RWPE2 (cell line): ENCODE data around the gene CHRND.

Experiments used
- ATAC-seq: fragments of 200-7000 bp; cut with Tn5 transposase; 3 replicates; pipeline ENCODE4 v1.9.1; 2021; ENCODE audit warnings: low read depth
- DNase-seq: peaks from one replicate; pipeline ENCODE4 v3.0.0-alpha.2; 2020; ENCODE audit warnings: low spot score
- H3K27ac ChIP-seq: fragments of 450-650 bp; 2 replicates; pipeline ENCODE4 v1.5.1; 2017; ENCODE audit warnings: mild to moderate bottlenecking; ENCODE audit not compliant: poor library complexity, severe bottlenecking
- H3K27me3 ChIP-seq: fragments of 250-450 bp; sonication (Bioruptor Pico); 2 replicates; pipeline ENCODE4 v1.5.1; 2021; ENCODE audit warnings: mild to moderate bottlenecking, moderate library complexity; ENCODE audit not compliant: insufficient read depth, poor library complexity, severe bottlenecking
- H3K36me3 ChIP-seq: fragments of 250-450 bp; sonication (Bioruptor Pico); 2 replicates; pipeline ENCODE4 v1.5.1; 2020; ENCODE audit warnings: low read depth, mild to moderate bottlenecking, moderate library complexity
- H3K4me1 ChIP-seq: fragments of 250-450 bp; sonication (Bioruptor Pico); 2 replicates; pipeline ENCODE4 v1.5.1; 2021; ENCODE audit warnings: mild to moderate bottlenecking, moderate library complexity; ENCODE audit not compliant: insufficient read depth, poor library complexity, severe bottlenecking
- H3K4me3 ChIP-seq: fragments of 250-450 bp; sonication (Bioruptor Pico); 2 replicates; pipeline ENCODE4 v1.5.1; 2021; ENCODE audit warnings: mild to moderate bottlenecking, moderate library complexity; ENCODE audit not compliant: severe bottlenecking
- H3K9me3 ChIP-seq: fragments of 250-450 bp; sonication (Bioruptor Pico); 2 replicates; pipeline ENCODE4 v1.5.1; 2021; ENCODE audit warnings: mild to moderate bottlenecking, moderate library complexity; ENCODE audit not compliant: severe bottlenecking
- CTCF ChIP-seq: fragments of 450-650 bp; IDR thresholded peaks from one replicate; pipeline ENCODE4 v1.5.1; 2017; ENCODE audit warnings: mild to moderate bottlenecking, moderate library complexity; ENCODE audit not compliant: poor library complexity, severe bottlenecking

CHRND gene

GRCh38 chr2:232584238-232584637 is 58.3 kb downstream of the CHRND start:
- ATAC-seq, result no peak
- no peaks in the 10 kb centered on the region for H3K9me3 ChIP-seq
- TF ChIP-seq CTCF, result no peak
- no peaks in the 10 kb centered on the region for H3K27me3 ChIP-seq
- H3K27ac ChIP-seq, result no peak overlapping the region
- H3K4me1 ChIP-seq, result peaks cover 8% of the 10 kb centered on the region
- H3K36me3 ChIP-seq, result no peaks in the 10 kb centered on the region
- no peak overlapping the region for H3K4me3 ChIP-seq
- no peak for DNase-seq
